Measurements from ENCODE around the gene SMIM7. TPM values are rescaled to one million over a fixed set of nuclear protein-coding genes. Genes with fewer than 3 reads are reported as not detected.

The SMIM7 gene
- total RNA-seq, 2 experiments from 2014 or later = 44.3 to 47.4 TPM

- DNase-seq (no peak), ATAC-seq (ENCODE audit: poor library complexity) (no peak)
- H3K4me1 Mint-ChIP-seq (ENCODE audit: low read depth) = peaks cover 61% of the 10 kb centered on the region
- Histone ChIP-seq H3K4me1 (ENCODE audit: insufficient read depth, low read length) (peaks cover 52% of the 10 kb centered on the region), H3K27me3 (ENCODE audit: control insufficient read depth in 1 of 2, insufficient read depth in 2 of 2, low read length in 2 of 2) (no peaks in the 10 kb centered on the region), H3K27ac (ENCODE audit: low read depth in 1 of 2, low read length in 2 of 2) (no peak overlapping the region), H3K36me3 (ENCODE audit: insufficient read depth, low read length) (peaks cover 5% of the 10 kb centered on the region), H3K9me3 (ENCODE audit: control insufficient read depth in 1 of 2, insufficient read depth in 1 of 2, low read length in 2 of 2) (no peaks in the 10 kb centered on the region), H3K4me3 (ENCODE audit: low read length) (no peak overlapping the region)
- peaks cover 5% of the 10 kb centered on the region for H3K36me3 Mint-ChIP-seq (ENCODE audit: low read depth)
- H3K9me3 Mint-ChIP-seq = no peaks in the 10 kb centered on the region
- H3K27ac Mint-ChIP-seq = peak overlapping the region; percentile 69
- no peak overlapping the region for H3K4me3 Mint-ChIP-seq
- intact Hi-C loops (cut with DNase I, micrococcal nuclease) = no loop called here
- CTCF ChIA-PET = no interaction called here
- H3K27me3 Mint-ChIP-seq = no peaks in the 10 kb centered on the region
- POLR2A ChIA-PET = no interaction called here
- no peak for TF ChIP-seq CTCF (IDR thresholded peaks at IDR 0.05)
Observed at GRCh38 chr19:16599655-16600346, 60.1 kb downstream of the SMIM7 start.

GRCh38 chr19:16598848-16599247 lies 61.1 kb downstream of the SMIM7 start:
- no peak overlapping the region for H3K4me3 Mint-ChIP-seq
- H3K9me3 ChIP-seq (ENCODE audit: control insufficient read depth in 1 of 2, insufficient read depth in 1 of 2, low read length in 2 of 2) = no peaks in the 10 kb centered on the region
- peaks cover 58% of the 10 kb centered on the region for H3K4me1 ChIP-seq (ENCODE audit: insufficient read depth, low read length)
- DNase-seq (no peak), ATAC-seq (ENCODE audit: poor library complexity) (no peak)
- H3K9me3 Mint-ChIP-seq = no peaks in the 10 kb centered on the region
- H3K27me3 ChIP-seq (ENCODE audit: control insufficient read depth in 1 of 2, insufficient read depth in 2 of 2, low read length in 2 of 2) = no peaks in the 10 kb centered on the region
- no peaks in the 10 kb centered on the region for H3K27me3 Mint-ChIP-seq
- H3K27ac ChIP-seq (ENCODE audit: low read depth in 1 of 2, low read length in 2 of 2) = no peak overlapping the region
- TF ChIP-seq CTCF (IDR thresholded peaks at IDR 0.05) = no peak
- peaks cover 64% of the 10 kb centered on the region for H3K4me1 Mint-ChIP-seq (ENCODE audit: low read depth)
- no peak overlapping the region for H3K4me3 ChIP-seq (ENCODE audit: low read length)
- H3K27ac Mint-ChIP-seq = peak overlapping the region; percentile 69
- POLR2A ChIA-PET = no interaction called here
- CTCF ChIA-PET = interaction anchor here (1.1 kb wide), 1 partner anchor 12 kb away, joined by 3 read pairs; no protein-coding TSS in a partner anchor
- no peaks in the 10 kb centered on the region for H3K36me3 ChIP-seq (ENCODE audit: insufficient read depth, low read length)
- peaks cover 5% of the 10 kb centered on the region for H3K36me3 Mint-ChIP-seq (ENCODE audit: low read depth)
- intact Hi-C loops (cut with DNase I, micrococcal nuclease) = no loop called here

- DNase-seq (no peak), ATAC-seq (ENCODE audit: poor library complexity) (no peak)
- no peaks in the 10 kb centered on the region for H3K36me3 ChIP-seq (ENCODE audit: insufficient read depth, low read length)
- H3K4me3 Mint-ChIP-seq = peak overlapping the region; percentile 49
- H3K36me3 Mint-ChIP-seq (ENCODE audit: low read depth) = no peaks in the 10 kb centered on the region
- H3K9me3 Mint-ChIP-seq = no peaks in the 10 kb centered on the region
- no peak for TF ChIP-seq CTCF (IDR thresholded peaks at IDR 0.05)
- no peak overlapping the region for H3K27ac ChIP-seq (ENCODE audit: low read depth in 1 of 2, low read length in 2 of 2)
- H3K27me3 Mint-ChIP-seq = no peaks in the 10 kb centered on the region
- CTCF ChIA-PET = no interaction called here
- no peaks in the 10 kb centered on the region for H3K9me3 ChIP-seq (ENCODE audit: control insufficient read depth in 1 of 2, insufficient read depth in 1 of 2, low read length in 2 of 2)
- peaks cover 71% of the 10 kb centered on the region for H3K4me1 Mint-ChIP-seq (ENCODE audit: low read depth)
- intact Hi-C loops (cut with DNase I, micrococcal nuclease) = no loop called here
- no peaks in the 10 kb centered on the region for H3K27me3 ChIP-seq (ENCODE audit: control insufficient read depth in 1 of 2, insufficient read depth in 2 of 2, low read length in 2 of 2)
- no peak overlapping the region for H3K4me3 ChIP-seq (ENCODE audit: low read length)
- POLR2A ChIA-PET = no interaction called here
- peaks cover 73% of the 10 kb centered on the region for H3K4me1 ChIP-seq (ENCODE audit: insufficient read depth, low read length)
- H3K27ac Mint-ChIP-seq = peak overlapping the region; percentile 89
Observed at GRCh38 chr19:16596399-16596798, 63.5 kb downstream of the SMIM7 start.

Other genes with a start within 250 kb of the SMIM7 start
- 10 to 100 TPM; 24.6 to 26.5 TPM for gene EPS15L1, start 188.2 kb downstream of the SMIM7 start, total RNA-seq
- not detected for gene CALR3, start 164.0 kb downstream of the SMIM7 start, total RNA-seq
- gene C19orf44, start 163.8 kb downstream of the SMIM7 start, total RNA-seq = 1 to 10 TPM in 1 of 2 experiments, under 1 TPM in 1; 0.78 to 1.0 TPM
- gene CHERP, start 117.7 kb downstream of the SMIM7 start, total RNA-seq = 10 to 100 TPM; 47.1 to 48.2 TPM
- gene SLC35E1, start 87.7 kb downstream of the SMIM7 start, total RNA-seq = 10 to 100 TPM; 72.3 to 76.3 TPM
- gene MED26, start 31.9 kb downstream of the SMIM7 start, total RNA-seq = 10 to 100 TPM; 50.4 to 52.4 TPM
- gene TMEM38A, start 995 bp upstream of the SMIM7 start, total RNA-seq = under 1 TPM in 1 of 2 experiments, not detected in 1; 0.59 TPM
- gene NWD1, start 59.7 kb upstream of the SMIM7 start, total RNA-seq = not detected
- gene SIN3B, start 169.3 kb upstream of the SMIM7 start, total RNA-seq = 10 to 100 TPM; 52.4 to 53.7 TPM
- gene F2RL3, start 228.9 kb upstream of the SMIM7 start, total RNA-seq = not detected